Esophagus squamous epithelium (tissue), 4 donors: ENCODE data around the gene GNB1L.

Experiments
- CTCF ChIP-seq, 6 experiments: fragments of 450-650 bp in 4 of 6; fragments of 200-600 bp in 2 of 6; sonication (generic) in 2 of 6; IDR thresholded peaks; one replicate each; pipeline ENCODE4 v1.5.1; 2016 to 2019; ENCODE audit warnings: antibody characterized with exemption in 6 of 6, mild to moderate bottlenecking in 4 of 6, moderate library complexity in 4 of 6
- POLR2A ChIP-seq, 4 donors: fragments of 450-650 bp; IDR thresholded peaks; one replicate each; pipeline ENCODE4 v1.6.1; 2017; ENCODE audit warnings: antibody characterized with exemption in 4 of 4, mild to moderate bottlenecking in 4 of 4, moderate library complexity in 3 of 4

- TF ChIP-seq POLR2A (IDR thresholded peaks at IDR 0.05) (no peak), CTCF (IDR thresholded peaks at IDR 0.05) (no peak)
Observed at GRCh38 chr22:19853879-19854777, 546 bp downstream of the GNB1L start.
